Thymus (tissue), 11 donors: ENCODE measurements around the gene GAB2. TPM values are rescaled to one million over a fixed set of nuclear protein-coding genes. Genes with fewer than 3 reads are reported as not detected.

Source experiments
- DNase-seq, 9 donors: peaks; one replicate each; pipeline ENCODE4 v3.0.0-alpha.2; 2013; ENCODE audit warnings: low spot score in 9 of 9, low read depth in 6 of 9, missing footprints in 1 of 9
- H3K27ac ChIP-seq, 2 donors: one replicate each; pipeline ENCODE4 v1.5.1; 2013; ENCODE audit warnings: control low read depth in 1 of 2, low read depth in 1 of 2, low read length in 1 of 2, mild to moderate bottlenecking in 1 of 2, moderate library complexity in 1 of 2
- H3K27me3 ChIP-seq, 2 donors: one replicate each; pipeline ENCODE4 v1.5.1; 2013; ENCODE audit warnings: low read length in 1 of 2; ENCODE audit not compliant: control insufficient read depth in 2 of 2, insufficient read depth in 1 of 2
- H3K36me3 ChIP-seq, 2 donors: one replicate each; pipeline ENCODE4 v1.5.1; 2013; ENCODE audit warnings: low read length in 1 of 2, mild to moderate bottlenecking in 1 of 2, moderate library complexity in 1 of 2; ENCODE audit not compliant: control insufficient read depth in 2 of 2, insufficient read depth in 2 of 2
- H3K4me1 ChIP-seq, 2 donors: one replicate each; pipeline ENCODE4 v1.5.1; 2013; ENCODE audit warnings: low read length in 2 of 2; ENCODE audit not compliant: control insufficient read depth in 2 of 2, insufficient read depth in 2 of 2
- H3K4me3 ChIP-seq, 2 donors: one replicate each; pipeline ENCODE4 v1.5.1; 2013; ENCODE audit warnings: low read length in 2 of 2, control low read depth in 1 of 2, mild to moderate bottlenecking in 1 of 2
- H3K9me3 ChIP-seq, 2 donors: one replicate each; pipeline ENCODE4 v1.5.1; 2013; ENCODE audit warnings: low read length in 1 of 2, mild to moderate bottlenecking in 1 of 2; ENCODE audit not compliant: control insufficient read depth in 2 of 2, insufficient read depth in 1 of 2
- WGBS: extraction: QIAGEN DNeasy Blood & Tissue Kit; methylation state at CpG from one replicate; pipeline ENCODE4 v1.1.7; 2013; 5-methylcytosine and 5-hydroxymethylcytosine counted together
- polyA plus RNA-seq: library from polyadenylated mRNA; stranded (reverse); fragments of 200-250 nt; gene quantifications from one replicate; pipeline ENCODE4 v1.2.3, GENCODE V29; 2013
- total RNA-seq: library from RNA; stranded (reverse); fragments of 120-200 nt; gene quantifications from one replicate; pipeline ENCODE4 v1.2.4, GENCODE V29; 2013
- donor health status: healthy.

Gene GAB2
- total and polyA plus RNA-seq, 2 donors: 3.7 to 12.6 TPM

- no peaks in the 10 kb centered on the region for H3K36me3 ChIP-seq
- no peaks in the 10 kb centered on the region for H3K9me3 ChIP-seq
- no peaks in the 10 kb centered on the region for H3K27me3 ChIP-seq
- 97% methylated on average over 2 of the region's 2 CpGs for WGBS
- H3K27ac ChIP-seq: no peak overlapping the region
- DNase-seq: no peak
- H3K4me1 ChIP-seq: peaks cover 16 to 38% of the 10 kb centered on the region in 2 donors
- H3K4me3 ChIP-seq: no peak overlapping the region
Measured at GRCh38 chr11:78341841-78342240, 75.8 kb downstream of the GAB2 start.

GRCh38 chr11:78340530-78340929 lies 77.1 kb downstream of the GAB2 start:
- Histone ChIP-seq H3K27ac (peak overlapping the region in 1 of 2 donors; percentile 88), H3K4me1 (peaks cover 16 to 36% of the 10 kb centered on the region in 2 donors), H3K9me3 (no peaks in the 10 kb centered on the region), H3K27me3 (no peaks in the 10 kb centered on the region), H3K36me3 (no peaks in the 10 kb centered on the region), H3K4me3 (no peak overlapping the region)
- WGBS: 77% methylated on average over 2 of the region's 2 CpGs
- no peak for DNase-seq

GRCh38 chr11:78339945-78340344 lies 77.7 kb downstream of the GAB2 start:
- Histone ChIP-seq H3K27ac (peak overlapping the region in 1 of 2 donors; percentile 88), H3K36me3 (no peaks in the 10 kb centered on the region), H3K27me3 (no peaks in the 10 kb centered on the region), H3K4me1 (peaks cover 16 to 32% of the 10 kb centered on the region in 2 donors), H3K4me3 (no peak overlapping the region), H3K9me3 (no peaks in the 10 kb centered on the region)
- 53% methylated on average over 3 of the region's 3 CpGs for WGBS
- DNase-seq: peak in 1 of 9 donors; percentile 67

- no peak for DNase-seq
- Histone ChIP-seq H3K9me3 (no peaks in the 10 kb centered on the region), H3K36me3 (no peaks in the 10 kb centered on the region), H3K27ac (peak overlapping the region in 1 of 2 donors; percentile 88), H3K4me1 (peaks cover 16 to 31% of the 10 kb centered on the region in 2 donors), H3K4me3 (no peak overlapping the region), H3K27me3 (no peaks in the 10 kb centered on the region)
- WGBS: 77% methylated on average over 1 of the region's 1 CpG
Measured at GRCh38 chr11:78339483-78339882, 78.1 kb downstream of the GAB2 start.

- no peaks in the 10 kb centered on the region for H3K27me3 ChIP-seq
- no peaks in the 10 kb centered on the region for H3K36me3 ChIP-seq
- 98% methylated on average over 6 of the region's 6 CpGs for WGBS
- H3K4me3 ChIP-seq: no peak overlapping the region
- H3K4me1 ChIP-seq: peaks cover 16 to 31% of the 10 kb centered on the region in 2 donors
- DNase-seq: no peak
- H3K27ac ChIP-seq: peak overlapping the region in 1 of 2 donors; percentile 88
- H3K9me3 ChIP-seq: no peaks in the 10 kb centered on the region
Measured at GRCh38 chr11:78338702-78339101, 78.9 kb downstream of the GAB2 start.

GRCh38 chr11:78338138-78338537 lies 79.5 kb downstream of the GAB2 start:
- no peaks in the 10 kb centered on the region for H3K27me3 ChIP-seq
- no peaks in the 10 kb centered on the region for H3K36me3 ChIP-seq
- peaks cover 16 to 31% of the 10 kb centered on the region in 2 donors for H3K4me1 ChIP-seq
- WGBS: 96% methylated on average over 1 of the region's 1 CpG
- H3K9me3 ChIP-seq: no peaks in the 10 kb centered on the region
- DNase-seq: peak in 1 of 9 donors; percentile 35
- H3K27ac ChIP-seq: peak overlapping the region in 1 of 2 donors; percentile 88
- no peak overlapping the region for H3K4me3 ChIP-seq

- DNase-seq: no peak
- H3K36me3 ChIP-seq: no peaks in the 10 kb centered on the region
- no peaks in the 10 kb centered on the region for H3K27me3 ChIP-seq
- no peak overlapping the region for H3K4me3 ChIP-seq
- peaks cover 16 to 31% of the 10 kb centered on the region in 2 donors for H3K4me1 ChIP-seq
- no peaks in the 10 kb centered on the region for H3K9me3 ChIP-seq
- 95% methylated on average over 2 of the region's 2 CpGs for WGBS
- H3K27ac ChIP-seq: no peak overlapping the region
Measured at GRCh38 chr11:78337554-78337924, 80.1 kb downstream of the GAB2 start.

GRCh38 chr11:78336877-78337553 lies 80.6 kb downstream of the GAB2 start:
- Histone ChIP-seq H3K27me3 (no peaks in the 10 kb centered on the region), H3K4me1 (peaks cover 16 to 33% of the 10 kb centered on the region in 2 donors), H3K27ac (no peak overlapping the region), H3K4me3 (no peak overlapping the region), H3K36me3 (no peaks in the 10 kb centered on the region), H3K9me3 (no peaks in the 10 kb centered on the region)
- WGBS: 96% methylated on average over 4 of the region's 4 CpGs
- no peak for DNase-seq

- H3K4me1 ChIP-seq: peaks cover 2 to 23% of the 10 kb centered on the region in 2 donors
- H3K9me3 ChIP-seq: no peaks in the 10 kb centered on the region
- no peaks in the 10 kb centered on the region for H3K27me3 ChIP-seq
- H3K27ac ChIP-seq: no peak overlapping the region
- DNase-seq: no peak
- no peak overlapping the region for H3K4me3 ChIP-seq
- H3K36me3 ChIP-seq: no peaks in the 10 kb centered on the region
Measured at GRCh38 chr11:78334109-78334508, 83.5 kb downstream of the GAB2 start.
